ENCODE data around the gene TP53INP2.

The TP53INP2 gene

GRCh38 chr20:34736106-34736735 is 32.1 kb downstream of the TP53INP2 start:
- no peak for DNase-seq (ENCODE audit: low read depth)
- no peaks in the 10 kb centered on the region for H3K9me3 ChIP-seq (ENCODE audit: control insufficient read depth, low read length)
- no peak overlapping the region for H3K9ac ChIP-seq (ENCODE audit: low read length)
- H3K4me3 ChIP-seq (ENCODE audit: low read length) = no peak overlapping the region
- H3K36me3 ChIP-seq (ENCODE audit: control insufficient read depth, insufficient read depth, low read length, severe bottlenecking) = peaks cover 49% of the 10 kb centered on the region
- peaks cover 12% of the 10 kb centered on the region for H3K4me1 ChIP-seq (ENCODE audit: control insufficient read depth, insufficient read depth, low read length)
- no peaks in the 10 kb centered on the region for H3K27me3 ChIP-seq (replicated peaks; ENCODE audit: control insufficient read depth, insufficient read depth, low read length)

GRCh38 chr20:34743039-34743438 is 38.9 kb downstream of the TP53INP2 start:
- peaks cover 16% of the 10 kb centered on the region for H3K4me1 ChIP-seq (ENCODE audit: control insufficient read depth, insufficient read depth, low read length)
- H3K36me3 ChIP-seq (ENCODE audit: control insufficient read depth, insufficient read depth, low read length, severe bottlenecking) = peaks cover 78% of the 10 kb centered on the region
- H3K27me3 ChIP-seq (replicated peaks; ENCODE audit: control insufficient read depth, insufficient read depth, low read length) = no peaks in the 10 kb centered on the region
- DNase-seq (ENCODE audit: low read depth) = no peak
- no peak overlapping the region for H3K9ac ChIP-seq (ENCODE audit: low read length)
- H3K9me3 ChIP-seq (ENCODE audit: control insufficient read depth, low read length) = no peaks in the 10 kb centered on the region
- no peak overlapping the region for H3K4me3 ChIP-seq (ENCODE audit: low read length)

GRCh38 chr20:34744340-34744739 is 40.2 kb downstream of the TP53INP2 start:
- no peak for DNase-seq (ENCODE audit: low read depth)
- H3K9me3 ChIP-seq (ENCODE audit: control insufficient read depth, low read length) = no peaks in the 10 kb centered on the region
- no peak overlapping the region for H3K4me3 ChIP-seq (ENCODE audit: low read length)
- peaks cover 16% of the 10 kb centered on the region for H3K4me1 ChIP-seq (ENCODE audit: control insufficient read depth, insufficient read depth, low read length)
- no peak overlapping the region for H3K9ac ChIP-seq (ENCODE audit: low read length)
- peaks cover 82% of the 10 kb centered on the region for H3K36me3 ChIP-seq (ENCODE audit: control insufficient read depth, insufficient read depth, low read length, severe bottlenecking)
- no peaks in the 10 kb centered on the region for H3K27me3 ChIP-seq (replicated peaks; ENCODE audit: control insufficient read depth, insufficient read depth, low read length)

GRCh38 chr20:34744847-34745246 is 40.7 kb downstream of the TP53INP2 start:
- no peak for DNase-seq (ENCODE audit: low read depth)
- Histone ChIP-seq H3K4me3 (ENCODE audit: low read length) (no peak overlapping the region), H3K36me3 (ENCODE audit: control insufficient read depth, insufficient read depth, low read length, severe bottlenecking) (peaks cover 82% of the 10 kb centered on the region)

GRCh38 chr20:34746674-34747073 is 42.5 kb downstream of the TP53INP2 start:
- DNase-seq (ENCODE audit: low read depth) = peak; percentile 18
- no peak overlapping the region for H3K9ac ChIP-seq (ENCODE audit: low read length)
- H3K27me3 ChIP-seq (replicated peaks; ENCODE audit: control insufficient read depth, insufficient read depth, low read length) = no peaks in the 10 kb centered on the region
- H3K4me3 ChIP-seq (ENCODE audit: low read length) = no peak overlapping the region
- H3K36me3 ChIP-seq (ENCODE audit: control insufficient read depth, insufficient read depth, low read length, severe bottlenecking) = peaks cover 81% of the 10 kb centered on the region
- H3K4me1 ChIP-seq (ENCODE audit: control insufficient read depth, insufficient read depth, low read length) = peaks cover 16% of the 10 kb centered on the region
- no peaks in the 10 kb centered on the region for H3K9me3 ChIP-seq (ENCODE audit: control insufficient read depth, low read length)

More at GRCh38 chr20:34744847-34745246, 40.7 kb downstream of the TP53INP2 start:
- no peaks in the 10 kb centered on the region for H3K9me3 ChIP-seq (ENCODE audit: control insufficient read depth, low read length)
- H3K4me1 ChIP-seq (ENCODE audit: control insufficient read depth, insufficient read depth, low read length) = peaks cover 16% of the 10 kb centered on the region
- no peaks in the 10 kb centered on the region for H3K27me3 ChIP-seq (replicated peaks; ENCODE audit: control insufficient read depth, insufficient read depth, low read length)
- H3K9ac ChIP-seq (ENCODE audit: low read length) = no peak overlapping the region

GRCh38 chr20:34747479-34747878 is 43.3 kb downstream of the TP53INP2 start:
- no peak for DNase-seq (ENCODE audit: low read depth)
- no peaks in the 10 kb centered on the region for H3K27me3 ChIP-seq (replicated peaks; ENCODE audit: control insufficient read depth, insufficient read depth, low read length)
- no peaks in the 10 kb centered on the region for H3K9me3 ChIP-seq (ENCODE audit: control insufficient read depth, low read length)
- peaks cover 80% of the 10 kb centered on the region for H3K36me3 ChIP-seq (ENCODE audit: control insufficient read depth, insufficient read depth, low read length, severe bottlenecking)
- H3K4me3 ChIP-seq (ENCODE audit: low read length) = no peak overlapping the region
- H3K4me1 ChIP-seq (ENCODE audit: control insufficient read depth, insufficient read depth, low read length) = peaks cover 16% of the 10 kb centered on the region
- peak overlapping the region; percentile 24 for H3K9ac ChIP-seq (ENCODE audit: low read length)

- peaks cover 19% of the 10 kb centered on the region for H3K4me1 ChIP-seq (ENCODE audit: control insufficient read depth, insufficient read depth, low read length)
- H3K4me3 ChIP-seq (ENCODE audit: low read length) = no peak overlapping the region
- H3K9me3 ChIP-seq (ENCODE audit: control insufficient read depth, low read length) = no peaks in the 10 kb centered on the region
- H3K36me3 ChIP-seq (ENCODE audit: control insufficient read depth, insufficient read depth, low read length, severe bottlenecking) = peaks cover 68% of the 10 kb centered on the region
- no peak for DNase-seq (ENCODE audit: low read depth)
- no peaks in the 10 kb centered on the region for H3K27me3 ChIP-seq (replicated peaks; ENCODE audit: control insufficient read depth, insufficient read depth, low read length)
- H3K9ac ChIP-seq (ENCODE audit: low read length) = no peak overlapping the region
Measured at GRCh38 chr20:34748709-34749108, 44.6 kb downstream of the TP53INP2 start.

- no peak for DNase-seq (ENCODE audit: low read depth)
- H3K9ac ChIP-seq (ENCODE audit: low read length) = no peak overlapping the region
- H3K4me1 ChIP-seq (ENCODE audit: control insufficient read depth, insufficient read depth, low read length) = peaks cover 23% of the 10 kb centered on the region
- H3K27me3 ChIP-seq (replicated peaks; ENCODE audit: control insufficient read depth, insufficient read depth, low read length) = no peaks in the 10 kb centered on the region
- no peak overlapping the region for H3K4me3 ChIP-seq (ENCODE audit: low read length)
- peaks cover 62% of the 10 kb centered on the region for H3K36me3 ChIP-seq (ENCODE audit: control insufficient read depth, insufficient read depth, low read length, severe bottlenecking)
- H3K9me3 ChIP-seq (ENCODE audit: control insufficient read depth, low read length) = no peaks in the 10 kb centered on the region
Measured at GRCh38 chr20:34750484-34750883, 46.3 kb downstream of the TP53INP2 start.

- no peak overlapping the region for H3K9ac ChIP-seq (ENCODE audit: low read length)
- H3K27me3 ChIP-seq (replicated peaks; ENCODE audit: control insufficient read depth, insufficient read depth, low read length) = no peaks in the 10 kb centered on the region
- no peak for DNase-seq (ENCODE audit: low read depth)
- H3K4me1 ChIP-seq (ENCODE audit: control insufficient read depth, insufficient read depth, low read length) = peaks cover 23% of the 10 kb centered on the region
- peaks cover 58% of the 10 kb centered on the region for H3K36me3 ChIP-seq (ENCODE audit: control insufficient read depth, insufficient read depth, low read length, severe bottlenecking)
- H3K4me3 ChIP-seq (ENCODE audit: low read length) = no peak overlapping the region
- H3K9me3 ChIP-seq (ENCODE audit: control insufficient read depth, low read length) = no peaks in the 10 kb centered on the region
Measured at GRCh38 chr20:34751453-34751852, 47.3 kb downstream of the TP53INP2 start.

- H3K4me1 ChIP-seq (ENCODE audit: control insufficient read depth, insufficient read depth, low read length) = peaks cover 13% of the 10 kb centered on the region
- H3K27me3 ChIP-seq (replicated peaks; ENCODE audit: control insufficient read depth, insufficient read depth, low read length) = no peaks in the 10 kb centered on the region
- H3K9ac ChIP-seq (ENCODE audit: low read length) = no peak overlapping the region
- no peak overlapping the region for H3K4me3 ChIP-seq (ENCODE audit: low read length)
- peaks cover 69% of the 10 kb centered on the region for H3K36me3 ChIP-seq (ENCODE audit: control insufficient read depth, insufficient read depth, low read length, severe bottlenecking)
- H3K9me3 ChIP-seq (ENCODE audit: control insufficient read depth, low read length) = no peaks in the 10 kb centered on the region
- DNase-seq (ENCODE audit: low read depth) = peak; percentile 80
Measured at GRCh38 chr20:34753706-34754461, 49.7 kb downstream of the TP53INP2 start.

- peaks cover 13% of the 10 kb centered on the region for H3K4me1 ChIP-seq (ENCODE audit: control insufficient read depth, insufficient read depth, low read length)
- DNase-seq (ENCODE audit: low read depth) = no peak
- H3K36me3 ChIP-seq (ENCODE audit: control insufficient read depth, insufficient read depth, low read length, severe bottlenecking) = peaks cover 69% of the 10 kb centered on the region
- no peak overlapping the region for H3K9ac ChIP-seq (ENCODE audit: low read length)
- H3K27me3 ChIP-seq (replicated peaks; ENCODE audit: control insufficient read depth, insufficient read depth, low read length) = no peaks in the 10 kb centered on the region
- H3K9me3 ChIP-seq (ENCODE audit: control insufficient read depth, low read length) = no peaks in the 10 kb centered on the region
- H3K4me3 ChIP-seq (ENCODE audit: low read length) = no peak overlapping the region
Measured at GRCh38 chr20:34754611-34755010, 50.5 kb downstream of the TP53INP2 start.
